ENCODE results near the gene ATP8B3.

The ATP8B3 gene

GRCh38 chr19:1817553-1818179 is 5.6 kb upstream of the ATP8B3 start:
- peaks cover 8% of the 10 kb centered on the region for H3K4me1 Mint-ChIP-seq (ENCODE audit: low read depth)
- H3K9me3 Mint-ChIP-seq = no peaks in the 10 kb centered on the region
- no peak overlapping the region for H3K4me3 Mint-ChIP-seq
- H3K27ac Mint-ChIP-seq = no peak overlapping the region
- H3K27me3 Mint-ChIP-seq (ENCODE audit: low read depth) = no peaks in the 10 kb centered on the region
- H3K36me3 Mint-ChIP-seq (ENCODE audit: low read depth) = peaks cover 8% of the 10 kb centered on the region

- no peaks in the 10 kb centered on the region for H3K27me3 Mint-ChIP-seq (ENCODE audit: low read depth)
- peaks cover 6% of the 10 kb centered on the region for H3K36me3 Mint-ChIP-seq (ENCODE audit: low read depth)
- H3K27ac Mint-ChIP-seq = no peak overlapping the region
- H3K4me1 Mint-ChIP-seq (ENCODE audit: low read depth) = peaks cover 11% of the 10 kb centered on the region
- H3K9me3 Mint-ChIP-seq = no peaks in the 10 kb centered on the region
- H3K4me3 Mint-ChIP-seq = no peak overlapping the region
Measured at GRCh38 chr19:1816530-1817298, 4.6 kb upstream of the ATP8B3 start.

DNA sequence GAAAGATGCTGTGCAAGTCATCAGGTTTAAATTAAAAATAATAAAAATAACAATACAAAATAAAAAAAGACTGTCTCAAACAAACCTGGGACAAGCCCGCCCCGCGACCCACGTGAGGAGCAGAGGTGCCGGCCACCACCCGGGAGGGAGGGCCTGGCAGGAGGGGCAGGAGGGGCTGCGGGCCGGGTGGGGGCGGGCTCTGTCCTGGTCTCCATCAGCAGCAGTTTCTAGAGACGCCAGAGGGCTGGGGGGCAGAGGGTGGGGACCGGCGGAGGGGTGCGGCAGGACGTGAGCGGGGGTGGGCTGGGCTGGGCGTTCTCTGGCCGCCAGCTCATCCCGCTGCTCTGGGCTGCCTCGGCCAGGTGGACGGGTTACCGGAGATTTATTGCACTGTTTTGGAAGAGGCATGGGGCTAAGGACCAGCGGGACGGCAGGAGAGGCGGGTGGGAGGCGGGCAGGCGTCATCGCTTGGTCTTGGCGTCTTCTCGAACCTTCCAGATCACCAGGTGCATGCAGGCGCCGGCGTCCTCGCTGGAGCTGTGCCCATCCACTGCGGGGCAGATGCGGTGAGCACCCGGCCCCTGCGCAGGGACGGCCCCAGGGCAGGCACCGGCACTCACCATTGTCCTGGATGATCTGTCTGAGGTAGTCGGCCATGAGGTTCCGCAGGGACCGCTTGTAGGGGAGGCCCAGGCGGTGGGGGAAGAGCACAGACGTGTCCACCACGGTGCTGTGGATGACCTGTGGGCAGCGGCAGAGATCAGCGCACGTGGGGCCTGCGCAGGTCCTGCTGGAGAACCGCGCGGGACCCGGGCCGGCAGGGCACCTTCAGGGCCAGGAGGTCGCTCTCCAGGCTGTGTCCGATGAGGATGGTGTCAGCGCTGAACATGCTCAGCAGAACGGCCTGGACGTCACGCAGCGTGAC is 3.8 kb upstream of the ATP8B3 start:
- Mint-ChIP-seq H3K27ac (no peak overlapping the region), H3K4me3 (no peak overlapping the region), H3K4me1 (ENCODE audit: low read depth) (peaks cover 13% of the 10 kb centered on the region), H3K9me3 (no peaks in the 10 kb centered on the region), H3K36me3 (ENCODE audit: low read depth) (peaks cover 6% of the 10 kb centered on the region), H3K27me3 (ENCODE audit: low read depth) (no peaks in the 10 kb centered on the region)

DNA sequence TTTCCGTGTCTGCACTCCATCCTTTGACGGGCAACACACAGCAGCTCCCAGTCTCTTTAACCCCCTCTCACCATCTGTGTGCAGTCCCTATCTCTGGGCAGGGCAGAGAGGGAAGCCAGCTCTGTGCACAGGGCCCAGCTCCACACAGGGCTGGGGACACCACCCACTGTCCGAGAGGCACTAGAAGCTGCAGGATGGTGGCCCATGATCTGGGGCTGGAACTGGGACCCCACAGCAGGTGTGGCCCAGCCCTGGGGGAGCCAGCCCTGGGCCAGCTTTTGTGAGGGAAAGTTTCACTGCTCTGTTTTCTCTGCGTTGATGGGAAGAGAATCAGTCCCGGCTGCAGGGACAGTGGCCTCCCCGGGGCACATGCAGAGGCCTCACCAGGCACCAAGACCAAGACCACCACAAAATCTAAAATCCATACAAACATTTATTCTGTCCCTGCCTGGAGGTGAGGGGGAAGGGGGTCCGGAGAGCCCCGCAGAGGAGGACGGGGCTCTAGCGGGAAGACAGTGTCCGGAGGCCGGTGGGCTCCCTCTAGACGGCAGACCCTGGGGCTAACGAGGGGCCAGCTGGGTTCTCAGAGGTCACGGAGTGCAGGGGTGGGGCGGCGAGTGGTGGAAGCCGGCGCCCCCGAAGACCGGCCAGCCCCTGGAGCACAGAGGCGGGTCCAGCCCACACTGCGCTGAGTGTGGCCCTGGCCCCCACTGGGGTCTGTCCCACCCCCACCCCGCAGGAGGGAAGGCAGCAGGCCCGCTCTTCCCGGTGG is 2.9 kb upstream of the ATP8B3 start:
- peaks cover 3% of the 10 kb centered on the region for H3K36me3 Mint-ChIP-seq (ENCODE audit: low read depth)
- H3K4me3 Mint-ChIP-seq = no peak overlapping the region
- peaks cover 16% of the 10 kb centered on the region for H3K4me1 Mint-ChIP-seq (ENCODE audit: low read depth)
- no peaks in the 10 kb centered on the region for H3K27me3 Mint-ChIP-seq (ENCODE audit: low read depth)
- no peaks in the 10 kb centered on the region for H3K9me3 Mint-ChIP-seq
- H3K27ac Mint-ChIP-seq = no peak overlapping the region

- H3K4me1 Mint-ChIP-seq (ENCODE audit: low read depth) = peaks cover 16% of the 10 kb centered on the region
- H3K9me3 Mint-ChIP-seq = no peaks in the 10 kb centered on the region
- H3K4me3 Mint-ChIP-seq = no peak overlapping the region
- no peaks in the 10 kb centered on the region for H3K27me3 Mint-ChIP-seq (ENCODE audit: low read depth)
- H3K27ac Mint-ChIP-seq = no peak overlapping the region
- peaks cover 3% of the 10 kb centered on the region for H3K36me3 Mint-ChIP-seq (ENCODE audit: low read depth)
Measured at GRCh38 chr19:1814391-1814790, 2.3 kb upstream of the ATP8B3 start.

- Mint-ChIP-seq H3K36me3 (ENCODE audit: low read depth) (peaks cover 3% of the 10 kb centered on the region), H3K4me3 (peak overlapping the region; percentile 85), H3K27ac (peak overlapping the region; percentile 90), H3K27me3 (ENCODE audit: low read depth) (no peaks in the 10 kb centered on the region), H3K9me3 (no peaks in the 10 kb centered on the region), H3K4me1 (ENCODE audit: low read depth) (peaks cover 16% of the 10 kb centered on the region)
Measured at GRCh38 chr19:1813192-1814182, 1.4 kb upstream of the ATP8B3 start.

DNA sequence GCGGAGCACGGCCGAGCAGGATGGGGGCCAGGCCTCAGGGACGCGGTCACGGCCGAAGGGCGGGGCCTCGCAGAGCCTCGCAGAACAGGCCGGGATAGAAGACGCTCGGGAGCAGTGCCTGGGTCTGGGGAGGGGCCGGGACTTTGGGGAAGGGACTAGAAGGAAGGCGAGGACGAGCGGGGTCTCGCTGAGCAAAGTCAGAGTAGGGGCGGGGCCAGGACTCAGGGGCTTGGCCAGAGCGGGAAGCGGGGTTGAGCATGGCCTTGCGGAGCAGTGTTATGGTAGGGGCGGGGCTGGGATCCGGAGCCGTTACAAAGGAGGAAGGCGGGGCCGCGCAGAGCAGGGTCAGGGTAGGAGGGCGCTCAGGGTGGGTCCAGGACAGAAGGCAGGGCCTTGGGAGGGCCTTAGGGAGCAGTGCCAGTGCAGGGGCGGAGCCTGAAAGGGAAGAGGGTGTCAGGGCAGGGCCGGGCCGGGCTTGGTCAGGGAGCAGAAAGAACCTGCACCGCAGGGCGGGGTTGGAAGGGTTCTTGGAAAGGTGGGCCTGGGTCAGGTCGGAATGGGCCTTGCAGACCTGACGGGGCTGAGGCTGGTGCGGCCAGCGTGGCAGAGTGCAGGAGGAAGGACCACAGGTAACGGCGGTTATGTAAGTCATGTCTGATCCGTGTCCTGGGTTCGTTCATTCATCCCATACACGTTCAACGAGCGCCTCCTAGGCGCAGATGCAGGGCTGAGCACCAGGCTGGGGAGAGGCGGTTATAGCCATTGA is 533 bp upstream of the ATP8B3 start:
- H3K36me3 Mint-ChIP-seq (ENCODE audit: low read depth) = no peaks in the 10 kb centered on the region
- peak overlapping the region; percentile 85 for H3K4me3 Mint-ChIP-seq
- no peaks in the 10 kb centered on the region for H3K27me3 Mint-ChIP-seq (ENCODE audit: low read depth)
- H3K4me1 Mint-ChIP-seq (ENCODE audit: low read depth) = peaks cover 16% of the 10 kb centered on the region
- peak overlapping the region; percentile 90 for H3K27ac Mint-ChIP-seq
- no peaks in the 10 kb centered on the region for H3K9me3 Mint-ChIP-seq

DNA sequence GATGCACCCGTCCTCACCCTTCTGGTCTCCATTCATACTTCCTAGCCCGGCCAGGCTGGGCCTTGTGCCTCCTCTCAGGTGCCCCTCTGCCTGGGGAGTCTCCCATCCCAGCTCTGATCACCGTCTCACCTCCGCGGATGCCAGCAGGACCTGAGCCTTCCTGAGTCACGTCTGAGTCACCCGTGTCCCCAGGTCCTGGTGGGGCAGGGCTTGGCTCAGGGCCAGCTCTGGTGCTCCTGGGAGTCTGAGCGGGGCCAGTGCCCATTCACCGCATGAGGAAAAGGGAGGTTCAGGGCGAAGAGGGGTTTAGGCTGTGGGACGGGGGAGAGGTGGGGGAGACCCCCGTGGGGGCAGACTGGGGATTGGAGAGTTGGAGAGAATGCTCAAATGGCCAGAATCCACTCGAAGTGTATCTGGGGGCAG is 593 bp downstream of the ATP8B3 start:
- peak overlapping the region; percentile 74 for H3K27ac Mint-ChIP-seq

GRCh38 chr19:1810439-1811160 is 1.5 kb downstream of the ATP8B3 start:
- no peaks in the 10 kb centered on the region for H3K27me3 Mint-ChIP-seq (ENCODE audit: low read depth)
- H3K4me1 Mint-ChIP-seq (ENCODE audit: low read depth) = peaks cover 16% of the 10 kb centered on the region
- no peak overlapping the region for H3K4me3 Mint-ChIP-seq
- H3K27ac Mint-ChIP-seq = peak overlapping the region; percentile 41
- H3K9me3 Mint-ChIP-seq = no peaks in the 10 kb centered on the region
- peaks cover 1% of the 10 kb centered on the region for H3K36me3 Mint-ChIP-seq (ENCODE audit: low read depth)

More for the DNA sequence above, 593 bp downstream of the ATP8B3 start:
- Mint-ChIP-seq H3K9me3 (no peaks in the 10 kb centered on the region), H3K4me3 (peak overlapping the region; percentile 84), H3K4me1 (ENCODE audit: low read depth) (peaks cover 16% of the 10 kb centered on the region), H3K27me3 (ENCODE audit: low read depth) (no peaks in the 10 kb centered on the region), H3K36me3 (ENCODE audit: low read depth) (no peaks in the 10 kb centered on the region)

DNA sequence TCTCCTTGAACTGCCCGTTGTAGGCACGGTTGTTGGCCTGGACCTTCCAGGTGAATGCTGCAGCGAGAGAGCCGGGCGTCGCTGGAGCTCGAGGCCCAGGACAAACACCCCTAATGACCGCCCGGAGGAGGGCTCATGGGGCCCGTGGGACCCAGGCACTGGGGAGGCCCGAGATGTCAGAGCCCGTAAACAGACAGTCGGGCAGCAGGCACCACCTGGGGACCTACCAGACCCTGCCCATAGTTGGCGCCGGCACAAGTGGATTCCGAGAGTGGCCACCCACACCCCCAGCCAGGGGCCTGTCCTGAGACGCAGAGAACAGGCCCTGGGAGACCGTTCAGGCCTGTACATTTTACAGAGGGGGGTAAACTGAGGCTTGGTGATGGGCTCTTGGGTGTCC is 2.4 kb downstream of the ATP8B3 start:
- Mint-ChIP-seq H3K4me3 (no peak overlapping the region), H3K9me3 (no peaks in the 10 kb centered on the region), H3K36me3 (ENCODE audit: low read depth) (peaks cover 1% of the 10 kb centered on the region), H3K27me3 (ENCODE audit: low read depth) (no peaks in the 10 kb centered on the region), H3K4me1 (ENCODE audit: low read depth) (peaks cover 16% of the 10 kb centered on the region), H3K27ac (no peak overlapping the region)

GRCh38 chr19:1808395-1808731 is 3.7 kb downstream of the ATP8B3 start:
- no peak overlapping the region for H3K27ac Mint-ChIP-seq

GRCh38 chr19:1807695-1808394 is 4.2 kb downstream of the ATP8B3 start:
- Mint-ChIP-seq H3K9me3 (no peaks in the 10 kb centered on the region), H3K36me3 (ENCODE audit: low read depth) (peaks cover 1% of the 10 kb centered on the region), H3K4me1 (ENCODE audit: low read depth) (peaks cover 10% of the 10 kb centered on the region), H3K27ac (no peak overlapping the region), H3K4me3 (no peak overlapping the region), H3K27me3 (ENCODE audit: low read depth) (no peaks in the 10 kb centered on the region)

More at GRCh38 chr19:1808395-1808731, 3.7 kb downstream of the ATP8B3 start:
- H3K4me1 Mint-ChIP-seq (ENCODE audit: low read depth) = peaks cover 14% of the 10 kb centered on the region
- no peaks in the 10 kb centered on the region for H3K9me3 Mint-ChIP-seq
- H3K4me3 Mint-ChIP-seq = no peak overlapping the region
- H3K36me3 Mint-ChIP-seq (ENCODE audit: low read depth) = peaks cover 1% of the 10 kb centered on the region
- no peaks in the 10 kb centered on the region for H3K27me3 Mint-ChIP-seq (ENCODE audit: low read depth)
